RPMI8226 (cell line): ENCODE data around the gene CRADD.
"Not testable (repeated sequence)": the region's sequence is repeated elsewhere in the genome, so short reads cannot be mapped to it uniquely, and the experiment has no call there.

Experiments
- DNase-seq: peaks from one replicate; pipeline ENCODE4 v3.0.0-alpha.2; 2015

Gene CRADD

DNA sequence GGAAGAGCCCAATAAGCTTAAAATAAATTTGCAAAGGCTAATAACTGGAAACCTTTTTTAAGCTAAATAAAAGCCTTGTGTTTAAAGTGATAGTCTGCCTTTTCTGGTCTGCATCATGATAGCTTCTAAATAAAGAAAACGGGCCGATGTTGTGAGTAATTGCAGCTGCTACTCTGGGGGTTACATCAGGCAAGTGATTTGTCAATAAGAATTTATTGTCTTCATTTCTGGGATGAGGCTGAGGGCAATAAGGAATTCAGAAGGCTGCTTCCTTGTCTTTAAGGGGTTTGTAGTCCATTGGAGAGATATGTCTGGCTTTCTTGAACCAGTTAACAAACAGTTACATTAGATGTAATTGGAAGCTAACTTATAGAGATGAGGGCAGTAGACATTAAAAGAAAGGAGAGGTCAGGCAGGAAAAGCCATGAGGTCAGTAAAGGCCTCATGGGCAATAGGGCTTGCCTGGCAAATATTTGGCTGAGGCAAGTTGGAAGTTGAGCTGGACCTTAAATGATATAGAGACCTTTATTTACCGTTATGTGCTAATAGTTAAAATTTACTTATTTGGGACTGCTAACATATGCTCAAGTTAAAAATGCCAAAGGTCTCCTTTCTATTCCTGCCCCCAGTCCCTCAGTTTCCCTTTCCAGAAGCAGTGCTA, 85.0 kb downstream of the CRADD start:
- DNase-seq: no peak

DNA sequence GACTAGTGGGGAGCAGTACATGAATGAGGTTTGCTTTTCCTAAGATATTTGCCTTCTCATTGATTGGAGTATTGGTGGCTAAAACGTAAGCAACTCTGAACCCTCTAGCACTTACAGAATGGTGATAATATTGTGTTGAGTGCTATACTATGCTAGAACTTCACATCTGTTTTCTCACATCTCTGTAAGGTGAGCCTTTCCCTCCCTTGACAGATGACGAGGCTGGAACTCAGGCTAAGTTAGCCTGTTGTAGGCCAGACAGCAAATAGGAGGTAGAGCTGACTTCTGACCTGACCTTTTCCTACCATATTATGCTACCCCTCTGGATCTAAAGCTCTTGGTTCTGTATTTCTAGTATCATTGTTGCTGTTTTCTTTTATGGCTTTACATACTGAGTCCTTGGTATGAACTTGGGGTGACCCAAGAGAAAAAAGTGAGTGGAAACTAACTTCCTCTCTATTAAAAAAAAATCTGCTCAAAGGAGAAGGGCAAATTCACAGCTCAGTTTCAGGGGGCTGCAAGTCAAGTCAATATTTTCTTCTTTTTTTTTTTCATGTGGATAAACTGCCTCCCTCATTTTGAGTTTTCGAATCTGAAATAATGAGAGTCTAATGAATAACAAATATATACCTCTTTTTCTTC, 85.9 kb downstream of the CRADD start:
- no peak for DNase-seq

DNA sequence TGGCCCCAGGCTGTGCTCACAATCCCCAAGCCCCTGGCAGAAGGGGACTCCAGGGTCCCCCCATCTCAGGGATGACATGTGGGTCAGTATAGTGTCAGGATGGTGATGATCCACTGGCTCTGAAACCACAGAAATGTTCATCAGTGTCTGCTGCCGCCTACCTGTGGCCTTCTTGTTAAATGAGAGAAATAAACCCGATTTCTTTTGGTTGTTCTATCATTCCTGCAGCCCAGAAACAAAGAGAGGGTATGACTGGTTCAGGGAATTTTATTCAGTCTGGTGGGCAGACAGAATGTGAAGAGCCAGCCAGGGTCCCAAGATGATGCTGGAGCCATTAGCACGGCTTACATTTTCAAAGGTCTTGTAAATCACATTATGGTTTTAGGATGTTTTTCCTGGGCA, 86.6 kb downstream of the CRADD start:
- DNase-seq: no peak

DNA sequence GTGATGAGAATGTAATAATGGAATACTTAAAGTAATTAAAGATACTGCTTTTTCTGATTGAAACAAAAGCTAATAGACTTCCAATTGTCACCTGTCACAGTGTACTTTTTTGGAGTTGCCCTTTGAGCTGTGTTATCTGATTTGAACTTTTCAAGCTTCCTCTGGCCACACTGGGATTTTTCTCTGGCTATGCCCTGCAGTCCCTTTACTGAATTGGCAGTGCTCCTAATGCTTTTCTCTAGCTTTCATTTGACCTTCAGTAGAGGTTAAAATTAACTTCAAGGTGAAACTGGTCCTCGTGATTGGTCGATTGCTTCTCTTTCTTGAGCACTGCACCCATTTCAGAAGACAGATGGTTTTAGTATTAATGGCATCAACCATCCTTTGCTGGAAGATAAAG, 89.2 kb downstream of the CRADD start:
- DNase-seq: no peak

DNA sequence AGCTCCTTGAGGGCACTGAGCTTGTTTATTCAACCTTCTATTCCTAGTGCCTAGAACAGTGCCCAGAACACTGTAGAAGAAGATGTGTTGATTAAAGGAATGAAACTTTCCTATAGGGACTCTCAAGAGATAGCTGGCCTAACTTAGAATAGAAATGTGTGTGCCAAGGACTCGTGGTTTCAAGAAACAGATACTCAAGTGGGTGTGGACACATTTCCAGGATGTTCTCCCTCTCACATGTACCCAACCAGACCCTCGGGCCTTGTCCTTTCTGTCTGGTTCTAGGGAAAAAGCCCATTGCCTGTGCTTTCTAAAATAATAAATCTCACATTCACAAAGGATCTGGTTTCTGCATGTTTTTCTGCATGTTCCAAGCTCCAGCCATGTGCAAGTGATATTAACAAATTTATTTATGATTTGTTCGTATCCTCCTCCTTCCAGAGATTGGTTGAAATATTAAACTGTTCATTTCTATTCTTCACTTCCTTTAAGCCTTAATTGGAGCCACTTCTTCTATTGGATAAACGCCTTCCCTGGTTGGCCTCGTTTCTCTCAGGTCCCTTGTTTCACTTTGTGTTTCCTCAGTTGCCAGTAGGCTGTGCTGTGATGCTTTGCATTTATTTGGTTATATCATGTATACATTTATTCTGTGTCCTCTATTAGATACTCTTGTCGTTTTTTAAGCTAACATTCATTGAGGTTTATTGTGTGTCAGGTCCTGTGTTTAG, 89.8 kb downstream of the CRADD start:
- peak; percentile 9 for DNase-seq

DNA sequence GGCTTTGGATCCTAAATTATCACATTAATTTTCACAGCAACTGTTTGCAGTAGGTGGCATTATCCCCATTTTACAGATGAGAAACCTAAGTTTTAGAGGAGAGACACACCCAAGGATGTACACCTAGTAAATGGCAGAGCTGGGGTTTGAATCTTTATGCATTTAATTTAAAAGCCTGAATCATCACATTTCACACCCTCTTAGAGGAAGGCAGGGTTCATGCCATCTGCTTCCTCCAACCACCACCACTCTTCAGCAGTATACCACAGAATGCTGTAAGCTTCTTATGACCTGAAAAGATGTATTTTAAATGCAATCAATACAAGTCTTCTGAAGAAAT, 90.3 kb downstream of the CRADD start:
- no peak for DNase-seq

DNA sequence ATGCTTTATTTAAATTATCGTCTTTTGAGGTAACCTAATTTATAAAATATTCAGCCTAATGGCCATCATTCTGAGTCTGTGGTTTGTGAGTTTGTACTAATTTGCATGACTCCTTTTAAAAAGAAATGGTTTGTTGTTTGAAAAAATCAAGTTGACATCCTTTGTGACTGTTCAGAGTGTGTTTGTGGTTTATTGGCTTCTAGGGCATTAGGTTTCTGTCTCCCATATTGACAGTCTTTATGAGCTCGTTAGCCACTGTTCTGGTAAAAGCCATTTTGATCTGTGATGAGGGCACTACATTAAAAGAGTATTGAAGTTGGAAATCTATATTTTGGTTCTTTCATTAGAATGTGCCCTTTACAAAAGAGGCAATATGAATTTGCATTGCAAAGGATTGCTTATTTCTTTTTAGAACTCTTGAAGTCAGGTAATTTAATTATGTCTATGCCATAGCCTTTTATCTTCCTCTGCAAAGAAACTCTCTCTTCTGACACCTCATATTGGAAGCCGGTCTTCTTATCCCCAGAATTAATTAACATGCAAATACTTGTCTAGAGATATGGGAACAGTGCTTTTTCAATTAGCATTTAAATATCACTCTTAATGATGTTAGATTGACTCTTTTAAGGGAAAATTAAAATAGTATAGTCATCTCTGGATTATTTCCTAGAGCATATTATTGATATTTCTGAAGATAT, 95.0 kb downstream of the CRADD start:
- no peak for DNase-seq

DNA sequence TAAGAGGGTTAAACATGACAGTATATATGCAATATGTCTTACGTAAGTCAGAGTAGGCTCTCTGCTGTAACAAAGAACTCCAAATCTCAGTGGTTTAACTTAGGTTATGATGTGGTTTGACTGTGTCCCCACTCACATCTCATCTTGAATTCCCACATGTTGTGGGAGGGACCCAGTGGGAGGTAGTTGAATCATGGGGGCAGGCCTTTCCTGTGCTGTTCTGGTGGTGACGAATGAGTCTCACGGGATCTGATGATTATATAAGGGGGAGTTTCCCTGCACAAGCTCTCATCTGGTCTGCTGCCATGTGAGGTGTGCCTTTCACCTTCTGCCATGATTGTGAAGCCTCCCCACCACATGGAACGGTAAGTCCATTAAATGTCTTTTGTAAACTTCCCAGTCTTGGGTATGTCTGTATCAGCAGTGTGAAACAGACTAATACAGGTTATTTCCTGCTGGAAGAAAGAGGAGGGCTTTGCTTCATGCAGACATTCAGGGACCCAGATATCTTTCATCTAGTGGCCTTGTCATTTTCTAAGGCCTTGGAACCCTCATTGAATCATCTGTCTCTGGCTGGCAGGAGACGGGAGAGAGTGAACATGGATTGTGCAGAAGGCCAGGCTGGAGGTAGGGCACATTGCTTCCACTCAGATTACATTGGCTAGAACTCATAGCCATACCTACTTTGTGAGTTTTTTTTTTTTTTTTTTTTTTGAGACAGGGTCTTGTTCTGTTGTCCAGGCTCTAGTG, 96.1 kb downstream of the CRADD start:
- DNase-seq: no peak

DNA sequence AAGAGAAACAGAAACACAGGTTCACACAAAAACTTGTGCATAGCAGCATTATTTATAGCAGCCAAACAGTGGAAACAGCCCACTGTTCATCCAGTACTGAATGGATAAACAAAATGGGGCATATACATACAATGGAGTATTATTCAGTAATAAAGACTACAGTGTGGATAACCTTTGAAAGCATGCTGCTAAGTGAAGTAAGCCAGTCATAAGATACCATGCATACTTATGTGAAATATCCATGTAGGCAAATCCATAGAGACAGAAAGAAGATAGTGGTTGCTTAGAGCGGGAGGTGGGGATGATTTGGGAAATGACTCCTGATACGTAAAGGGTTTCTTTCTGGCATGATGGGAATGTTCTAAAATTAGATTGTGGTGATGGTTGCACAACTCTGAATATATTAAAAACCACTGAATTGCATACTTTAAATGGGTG, 99.4 kb downstream of the CRADD start:
- DNase-seq: no peak

DNA sequence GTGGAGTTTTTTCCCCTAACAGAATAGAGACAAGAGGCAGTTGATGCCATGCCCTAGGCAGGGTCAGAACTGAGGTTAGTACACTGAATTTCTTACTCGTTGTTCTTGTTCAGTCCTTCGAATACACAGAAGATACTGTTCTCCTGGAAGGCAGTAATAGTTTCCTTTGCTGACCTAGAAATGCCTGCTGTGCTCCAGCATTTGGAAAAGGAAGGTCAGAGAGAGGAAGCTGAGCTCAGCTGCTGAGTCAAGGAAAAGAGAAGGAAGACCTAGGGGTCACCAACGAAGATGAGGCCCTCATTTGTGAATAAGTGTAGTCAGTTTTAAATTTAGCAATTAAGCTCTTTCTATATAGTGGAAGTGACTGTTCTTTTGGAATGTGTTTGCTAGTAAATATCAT, 100.1 kb downstream of the CRADD start:
- no peak for DNase-seq

DNA sequence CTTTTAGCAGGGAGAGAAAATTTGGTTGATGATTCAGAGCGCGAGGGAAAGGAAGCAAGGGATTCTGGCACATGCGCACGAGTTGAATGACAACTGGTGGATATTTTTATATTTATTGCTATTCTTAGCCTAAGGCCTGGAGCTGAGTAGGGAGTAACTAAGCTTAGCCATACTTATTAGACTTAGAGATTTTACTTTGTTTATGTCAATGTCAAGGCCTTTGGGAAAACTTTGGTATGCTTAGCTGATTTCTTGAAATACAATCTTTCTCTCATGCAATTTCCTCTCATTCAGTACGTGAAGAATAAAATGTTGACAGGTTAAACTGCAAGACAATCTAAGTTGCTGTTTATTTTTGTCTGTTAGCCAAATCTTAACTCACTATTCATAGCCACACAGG, 101.1 kb downstream of the CRADD start:
- no peak for DNase-seq

DNA sequence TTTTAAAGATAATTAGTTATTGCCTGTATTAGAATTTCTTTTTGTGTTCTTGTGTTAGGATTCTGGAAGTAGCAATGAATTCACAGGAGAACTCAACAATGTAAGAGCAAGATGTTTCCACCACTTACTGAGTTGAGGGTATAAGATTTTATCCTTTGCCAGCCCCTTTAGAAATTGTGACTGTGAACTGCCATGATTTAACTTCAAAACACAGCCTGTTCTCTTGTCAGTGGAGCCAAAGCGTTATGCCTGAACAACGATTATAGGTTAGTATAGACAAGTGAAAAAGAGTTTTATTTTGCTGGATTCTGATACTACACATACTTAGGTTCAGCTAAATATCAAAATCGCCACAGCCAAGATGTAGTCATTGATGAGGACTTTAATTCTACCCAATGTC, 101.6 kb downstream of the CRADD start:
- no peak for DNase-seq

DNA sequence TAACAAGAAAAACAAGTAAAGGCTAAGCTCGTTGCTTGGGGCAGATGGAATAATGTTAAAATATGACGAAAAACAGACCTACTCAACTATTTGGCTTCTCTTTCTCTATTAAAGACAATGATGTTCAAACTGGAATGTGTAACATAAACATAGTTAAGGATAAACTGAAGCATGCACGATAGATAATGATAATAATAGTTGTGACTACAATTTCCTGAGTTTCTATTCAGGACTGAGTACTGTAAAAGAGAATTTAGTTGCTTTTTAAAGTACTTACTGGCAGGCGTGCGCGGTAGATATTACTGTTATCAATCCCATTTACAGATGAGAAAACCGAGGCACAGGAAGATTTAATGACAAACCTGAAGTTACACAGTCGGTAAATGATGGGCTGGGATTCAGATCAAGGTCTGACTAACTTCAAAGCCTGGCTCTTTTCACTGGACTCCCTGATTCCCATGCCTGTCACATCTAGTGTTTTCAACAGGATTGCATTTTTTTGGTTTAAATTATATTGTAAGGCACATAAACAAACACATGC, 103.0 kb downstream of the CRADD start:
- no peak for DNase-seq

DNA sequence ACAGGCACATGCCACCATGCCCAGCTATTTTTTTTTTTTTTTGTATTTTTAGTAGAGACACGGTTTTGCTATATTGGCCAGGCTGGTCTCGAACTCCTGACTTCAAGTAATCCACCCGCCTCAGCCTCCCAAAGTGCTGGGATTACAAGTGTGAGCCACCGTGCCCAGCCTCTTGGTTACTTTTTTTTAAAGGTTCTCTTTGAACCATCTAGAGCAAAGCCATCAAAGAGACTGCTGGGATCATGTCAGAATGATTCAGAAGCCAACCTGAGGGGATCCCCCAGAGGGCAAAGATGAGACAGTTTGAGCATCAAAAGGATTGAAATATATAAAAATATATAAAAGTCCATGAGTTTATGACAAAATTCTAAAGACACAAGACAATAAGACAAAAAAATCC, 103.7 kb downstream of the CRADD start:
- DNase-seq: not testable (repeated sequence)

DNA sequence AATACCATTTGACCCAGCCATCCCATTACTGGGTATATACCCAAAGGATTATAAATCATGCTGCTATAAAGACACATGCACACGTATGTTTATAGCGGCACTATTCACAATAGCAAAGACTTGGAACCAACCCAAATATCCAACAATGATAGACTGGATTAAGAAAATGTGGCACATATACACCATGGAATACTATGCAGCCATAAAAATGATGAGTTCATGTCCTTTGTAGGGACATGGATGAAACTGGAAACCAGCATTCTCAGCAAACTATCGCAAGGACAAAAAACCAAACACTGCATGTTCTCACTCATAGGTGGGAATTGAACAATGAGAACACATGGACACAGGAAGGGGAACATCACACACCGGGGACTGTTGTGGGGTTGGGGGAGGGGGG, 104.8 kb downstream of the CRADD start:
- not testable (repeated sequence) for DNase-seq

DNA sequence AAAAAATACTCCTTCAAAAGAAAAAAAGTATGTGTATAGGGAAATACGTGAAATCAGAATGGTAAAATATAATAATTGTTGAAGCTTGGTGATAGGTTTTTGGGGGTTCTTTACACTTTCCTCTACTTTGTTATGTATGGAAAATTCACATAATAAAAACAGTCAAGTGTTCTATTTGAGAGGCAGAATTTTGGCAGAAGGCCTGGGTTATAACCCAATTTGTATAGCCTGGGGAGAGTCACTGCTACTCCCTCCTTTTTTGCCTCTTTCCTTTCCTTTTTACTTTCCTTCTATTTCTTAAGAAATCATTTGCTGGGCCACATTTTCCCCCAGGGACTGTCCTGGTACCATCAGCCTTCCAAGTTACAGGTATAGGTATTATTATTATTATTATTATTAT, 105.7 kb downstream of the CRADD start:
- no peak for DNase-seq

DNA sequence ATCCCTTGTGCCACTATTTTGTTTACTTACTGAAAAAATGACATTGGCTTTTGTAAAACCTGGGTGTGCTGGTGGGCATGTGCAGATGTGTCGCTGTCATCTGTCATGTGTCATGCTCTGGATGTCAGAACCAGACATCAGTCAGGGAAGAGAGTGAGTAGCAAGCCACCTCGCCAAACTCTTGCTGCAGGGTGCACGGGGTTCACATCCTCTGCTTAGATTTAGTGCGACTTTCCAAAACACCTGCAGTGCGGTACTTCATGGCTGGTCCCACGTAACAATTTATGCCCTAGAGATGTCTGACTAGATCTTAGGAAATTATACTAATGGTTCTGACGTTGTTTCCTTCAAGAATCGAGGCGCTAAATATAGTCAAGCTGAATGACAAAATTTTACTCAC, 106.7 kb downstream of the CRADD start:
- DNase-seq: no peak

DNA sequence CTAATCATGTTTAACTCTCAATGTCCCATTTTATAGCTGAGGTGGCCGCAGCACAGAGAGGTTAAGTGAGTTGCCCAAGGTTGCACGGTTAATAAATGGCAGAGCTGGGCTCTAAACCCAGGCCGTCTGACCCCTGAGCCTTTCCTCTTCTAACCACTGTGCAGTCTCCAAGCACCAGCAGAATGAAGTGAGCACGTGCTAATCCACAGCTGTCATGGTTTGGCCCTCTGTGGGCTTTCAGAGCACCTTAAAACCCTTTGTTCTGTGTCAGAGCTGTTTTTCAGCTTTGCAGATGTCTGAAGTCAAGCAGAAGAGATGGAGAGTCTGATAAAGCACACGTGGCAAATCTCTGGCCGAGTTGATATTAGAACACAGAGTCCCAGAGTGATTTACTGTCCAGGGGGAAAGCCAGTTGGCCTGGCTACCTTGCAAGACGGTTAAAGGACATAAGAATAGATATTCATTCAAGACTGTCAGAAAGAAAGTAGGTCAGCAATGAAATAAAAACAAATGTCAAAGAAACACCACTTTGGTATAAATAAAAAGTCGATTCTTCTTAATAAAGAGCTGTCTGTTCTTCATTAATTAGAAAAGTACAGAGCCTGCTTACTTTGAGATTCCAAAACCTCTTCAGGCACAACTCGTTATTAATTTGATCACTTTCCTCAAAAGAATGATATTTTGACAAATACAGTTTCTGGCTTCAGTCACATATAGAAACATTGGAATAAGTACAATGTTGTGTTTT, 107.3 kb downstream of the CRADD start:
- no peak for DNase-seq

DNA sequence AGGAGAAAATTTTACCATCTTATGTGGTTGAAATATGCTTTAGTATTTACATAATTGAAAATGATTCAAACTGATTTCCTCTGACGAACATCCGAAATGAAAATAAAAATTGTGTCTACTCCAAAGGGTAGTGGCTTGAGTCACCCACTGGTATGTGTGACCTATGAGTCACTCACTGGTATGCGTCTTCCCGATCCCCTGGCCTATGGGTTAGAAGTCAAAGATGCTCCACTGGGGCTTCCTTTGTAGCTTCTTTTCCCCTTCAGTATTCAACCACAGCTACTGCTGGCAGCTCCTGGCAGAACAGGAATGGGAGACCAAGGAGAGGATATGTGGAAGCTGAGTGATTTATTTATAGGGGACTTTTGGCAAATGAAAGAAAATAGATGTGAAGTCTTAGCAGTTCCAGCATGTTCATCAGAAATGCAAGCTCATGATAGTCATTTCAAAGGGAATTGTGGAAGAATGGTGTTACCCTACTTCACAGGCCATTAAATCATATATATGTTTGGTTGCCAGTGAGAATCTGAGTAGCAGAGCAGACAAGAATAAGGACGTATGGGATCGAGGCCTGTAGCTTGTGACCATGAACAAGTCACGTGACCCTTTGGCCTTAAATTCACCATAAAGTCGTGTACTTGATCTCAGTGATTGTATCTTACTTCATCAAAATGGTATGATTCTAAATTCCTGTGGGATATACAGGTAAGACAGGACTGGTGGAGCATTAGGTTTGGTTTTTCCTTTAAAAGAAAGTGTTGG, 108.3 kb downstream of the CRADD start:
- no peak for DNase-seq

DNA sequence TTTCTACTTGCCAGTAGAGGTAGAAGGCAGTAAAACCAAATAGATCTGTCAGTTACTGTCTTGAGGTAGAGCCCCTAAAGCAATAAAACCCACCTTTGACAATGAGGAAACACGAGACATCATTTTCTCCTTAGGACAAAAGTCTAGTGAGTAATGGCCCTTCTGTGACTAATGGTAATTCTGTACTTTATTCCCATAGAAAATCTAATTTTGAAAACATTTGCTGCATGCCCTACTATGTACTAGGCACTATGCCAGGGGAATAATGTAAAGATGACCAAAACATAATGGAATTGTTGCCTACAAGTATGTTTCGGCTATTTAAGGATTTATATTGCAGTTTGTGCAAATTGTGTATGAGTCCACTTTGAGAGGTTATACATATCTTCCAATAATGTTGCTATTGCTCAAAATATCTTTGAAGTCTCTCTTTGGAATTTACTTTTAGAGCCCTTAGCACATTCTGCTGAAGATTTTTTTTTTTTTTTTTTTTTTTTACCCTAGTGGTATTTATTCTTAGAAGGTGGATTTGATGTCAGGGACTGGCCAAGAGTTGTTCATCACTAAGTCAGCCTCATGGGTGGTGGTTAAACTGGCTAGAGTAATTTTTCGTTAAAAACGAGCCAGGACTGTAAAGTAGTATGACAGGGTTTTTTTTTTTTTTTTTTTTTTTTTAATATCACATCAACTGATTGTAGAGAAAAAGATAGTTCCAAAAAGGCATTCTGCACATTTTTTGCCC, 109.7 kb downstream of the CRADD start:
- no peak for DNase-seq

DNA sequence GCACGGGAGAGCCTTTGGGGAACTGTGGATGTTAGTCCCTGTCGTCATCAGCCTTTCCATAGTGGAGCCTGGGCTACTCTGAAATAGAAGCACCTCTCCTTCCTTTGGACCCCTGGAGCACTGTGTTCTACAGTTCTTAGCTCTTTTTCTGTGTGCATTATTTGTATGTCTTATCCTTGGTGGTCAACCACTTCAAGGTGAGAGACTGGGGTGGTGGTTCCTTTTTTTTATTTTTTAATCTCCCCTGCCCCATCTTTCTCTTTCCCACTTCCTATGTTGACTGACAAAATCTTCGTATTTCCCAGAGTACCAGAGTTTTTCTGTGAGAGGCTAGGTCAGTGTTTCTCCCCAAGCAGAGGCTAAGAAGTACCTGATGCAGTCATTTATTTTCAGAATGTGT, 111.7 kb downstream of the CRADD start:
- DNase-seq: no peak
